ENCODE measurements around the gene GRIN1. TPM values are rescaled to one million over a fixed set of nuclear protein-coding genes. Genes with fewer than 3 reads are reported as not detected.
"Not testable (repeated sequence)": the region's sequence is repeated elsewhere in the genome, so short reads cannot be mapped to it uniquely, and the experiment has no call there.

GRIN1 gene
- total and polyA plus RNA-seq, 12 donors: not detected

DNA sequence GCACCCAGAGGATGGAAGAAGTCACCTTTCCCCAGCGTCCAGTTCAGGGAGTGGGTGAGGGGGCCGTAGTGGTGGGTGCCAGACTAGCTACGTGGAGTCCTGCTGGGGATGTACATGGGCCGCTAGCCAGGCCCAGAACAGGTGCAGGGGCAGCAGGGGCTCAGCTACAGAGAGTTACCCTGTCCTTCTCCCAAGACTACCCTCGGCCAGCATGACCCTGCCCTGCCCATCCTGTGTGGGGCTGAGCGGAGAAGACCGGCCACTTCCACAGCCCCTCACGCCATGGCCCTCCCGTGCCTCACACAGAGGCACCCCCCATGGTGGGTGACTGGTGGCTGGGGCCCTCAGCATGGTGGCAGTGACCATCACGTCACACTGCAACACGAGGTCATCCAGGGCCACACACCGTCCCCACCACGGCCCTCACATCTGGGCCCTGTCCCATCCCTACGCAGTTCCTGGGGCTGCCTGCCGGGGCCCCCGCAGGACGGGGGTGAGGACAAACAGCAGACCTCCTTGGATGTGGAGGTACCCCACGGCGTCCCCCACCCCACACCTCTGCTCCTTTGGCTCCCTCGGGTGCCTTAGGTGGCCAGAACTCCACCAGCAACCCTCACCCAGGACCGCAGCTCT, 23.4 kb upstream of the GRIN1 start:
- DNase-seq (no peak), ATAC-seq (peak in 7 of 8 donors; percentile 3 to 23 (median 11))
- peak overlapping the region in 6 of 10 donors; percentile 77 to 95 (median 86) for H3K4me3 ChIP-seq
- WGBS, 2 donors: 76 to 80% methylated on average over 21 of the region's 21 CpGs
- no peaks in the 10 kb centered on the region for H3K27me3 ChIP-seq
- peaks cover 0 to 26% (median 12%) of the 10 kb centered on the region in 9 donors for H3K36me3 ChIP-seq
- peaks cover 12 to 40% (median 23%) of the 10 kb centered on the region in 9 donors for H3K4me1 ChIP-seq
- H3K9me3 ChIP-seq: no peaks in the 10 kb centered on the region
- peak overlapping the region in 8 of 10 donors; percentile 56 to 95 (median 72) for H3K27ac ChIP-seq
- intact Hi-C loops (cut with DNase I): loop anchor here in 4 of 10 donors (1.0 to 5.0 kb wide), 4 partner anchors 29 to 122 kb away; partner anchors contain the start of genes RNF224 (in 2 of the 4), CYSRT1 (in 1 of the 4) and MAN1B1 (in 1 of the 4)
- TF ChIP-seq CTCF (IDR thresholded peaks at IDR 0.05): no peak

GRCh38 chr9:137116027-137116507, 22.9 kb upstream of the GRIN1 start:
- Histone ChIP-seq H3K9me3 (no peaks in the 10 kb centered on the region), H3K27me3 (no peaks in the 10 kb centered on the region), H3K36me3 (peaks cover 0 to 22% (median 11%) of the 10 kb centered on the region in 9 donors), H3K4me3 (no peak overlapping the region), H3K27ac (peak overlapping the region in 9 of 10 donors; percentile 43 to 95 (median 67)), H3K4me1 (peaks cover 12 to 40% (median 23%) of the 10 kb centered on the region in 9 donors)
- intact Hi-C loops (cut with DNase I): loop anchor here in 3 of 10 donors (2.0 to 5.0 kb wide), 3 partner anchors 111 to 121 kb away; partner anchors contain the start of genes RNF224 (in 2 of the 3) and CYSRT1 (in 1 of the 3)
- DNase-seq: no peak
- TF ChIP-seq CTCF (IDR thresholded peaks at IDR 0.05): no peak
- peak in 6 of 8 donors; percentile 4 to 69 (median 57) for ATAC-seq
- 49 to 55% methylated on average over 6 of the region's 6 CpGs for WGBS, 2 donors

GRCh38 chr9:137116728-137117127, 22.2 kb upstream of the GRIN1 start:
- Histone ChIP-seq H3K4me3 (no peak overlapping the region), H3K27me3 (no peaks in the 10 kb centered on the region), H3K36me3 (peaks cover 0 to 16% (median 11%) of the 10 kb centered on the region in 9 donors), H3K27ac (peak overlapping the region in 9 of 10 donors; percentile 43 to 95 (median 67)), H3K4me1 (peaks cover 13 to 40% (median 23%) of the 10 kb centered on the region in 9 donors), H3K9me3 (no peaks in the 10 kb centered on the region)
- 33 to 36% methylated on average over 17 of the region's 17 CpGs for WGBS, 2 donors
- TF ChIP-seq CTCF (IDR thresholded peaks at IDR 0.05): no peak
- ATAC-seq: peak in 2 of 8 donors; percentile 5 to 38
- DNase-seq: no peak
- intact Hi-C loops (cut with DNase I): loop anchor here in 3 of 10 donors (2.0 to 5.0 kb wide), 3 partner anchors 110 to 121 kb away; partner anchors contain the start of genes RNF224 (in 2 of the 3) and CYSRT1 (in 1 of the 3)

- intact Hi-C loops (cut with DNase I): loop anchor here in 3 of 10 donors (2.0 to 5.0 kb wide), 3 partner anchors 110 to 120 kb away; partner anchors contain the start of genes RNF224 (in 2 of the 3) and CYSRT1 (in 1 of the 3)
- Histone ChIP-seq H3K9me3 (no peaks in the 10 kb centered on the region), H3K27ac (peak overlapping the region in 9 of 10 donors; percentile 31 to 88 (median 67)), H3K4me1 (peaks cover 14 to 40% (median 23%) of the 10 kb centered on the region in 9 donors), H3K4me3 (no peak overlapping the region), H3K36me3 (peaks cover 0 to 10% (median 6%) of the 10 kb centered on the region in 9 donors), H3K27me3 (no peaks in the 10 kb centered on the region)
- TF ChIP-seq CTCF (IDR thresholded peaks at IDR 0.05): no peak
- ATAC-seq (peak in 2 of 8 donors; percentile 2 to 19), DNase-seq (no peak)
- WGBS, 2 donors: 76 to 81% methylated on average over 15 of the region's 15 CpGs
Observed at GRCh38 chr9:137117269-137117731, 21.7 kb upstream of the GRIN1 start.

DNA sequence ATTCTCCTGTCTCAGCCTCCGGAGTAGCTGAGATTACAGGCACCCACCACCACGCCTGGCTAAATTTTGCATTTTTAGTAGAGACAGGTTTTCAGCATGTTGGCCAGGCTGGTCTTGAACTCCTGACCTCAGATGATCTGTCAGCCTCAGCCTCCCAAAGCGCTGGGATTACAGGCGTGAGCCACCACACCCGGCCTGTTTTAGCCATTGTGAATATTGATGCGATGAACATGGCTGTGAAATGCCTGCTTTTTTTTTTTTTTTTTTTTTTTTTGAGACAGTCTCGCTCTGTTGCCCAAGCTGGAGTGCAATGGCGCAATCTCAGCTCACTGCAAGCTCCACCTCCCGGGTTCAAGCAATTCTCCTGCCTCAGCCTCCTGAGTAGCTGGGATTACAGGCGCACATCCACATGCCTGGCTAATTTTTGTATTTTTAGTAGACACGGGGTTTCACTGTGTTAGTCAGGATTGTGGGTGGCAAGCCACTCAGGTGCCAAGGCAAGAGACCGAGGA, 20.8 kb upstream of the GRIN1 start:
- peaks cover 14 to 38% (median 23%) of the 10 kb centered on the region in 9 donors for H3K4me1 ChIP-seq
- not testable (repeated sequence) for H3K9me3 ChIP-seq, ATAC-seq, H3K27me3 ChIP-seq, H3K36me3 ChIP-seq, H3K27ac ChIP-seq, H3K4me3 ChIP-seq, DNase-seq
- intact Hi-C loops (cut with DNase I): loop anchor here in 3 of 10 donors (1.0 to 5.0 kb wide), 3 partner anchors 109 to 119 kb away; partner anchors contain the start of genes RNF224 (in 2 of the 3) and CYSRT1 (in 1 of the 3)
- WGBS, 2 donors: 83 to 88% methylated on average over 12 of the region's 12 CpGs

GRCh38 chr9:137121927-137122795, 16.8 kb upstream of the GRIN1 start:
- intact Hi-C loops (cut with DNase I): loop anchor here in 8 of 10 donors (2.0 to 5.0 kb wide), 3 partner anchors 105 to 107 kb away; partner anchors contain the start of genes RNF224 (in 6 of the 8) and CYSRT1 (in 2 of the 8)
- peaks cover 3 to 14% (median 11%) of the 10 kb centered on the region in 9 donors for H3K4me1 ChIP-seq
- DNase-seq, H3K4me3 ChIP-seq, H3K27ac ChIP-seq, H3K9me3 ChIP-seq, H3K36me3 ChIP-seq, H3K27me3 ChIP-seq, ATAC-seq: not testable (repeated sequence)
- 69 to 76% methylated on average over 24 to 25 of the region's 25 CpGs for WGBS, 2 donors
